ENCODE results near the gene TNIK. TPM values are rescaled to one million over a fixed set of nuclear protein-coding genes. Genes with fewer than 3 reads are reported as not detected.

TNIK gene
- total and polyA plus RNA-seq, 10 of the 15 experiments (the other 5 are each of a cell fraction or from before 2014, with no cell fraction given), result 13.9 to 74.3 (median 48.2) TPM

- no peak for DNase-seq (ENCODE audit: low read depth, low spot score)
- intact Hi-C loops (cut with micrococcal nuclease; ENCODE audit: unreplicated experiment), result loop anchor here (5.0 kb wide), 1 partner anchor 36 kb away; no protein-coding TSS in a partner anchor
Measured at GRCh38 chr3:171245796-171246765, 214.1 kb downstream of the TNIK start.

More at GRCh38 chr3:171245796-171246765, 214.1 kb downstream of the TNIK start:
- Histone ChIP-seq H3K4me2 (ENCODE audit: control insufficient read depth, insufficient read depth) (peak overlapping the region; percentile 39; the same call in 1 of the 2 replicates), H4K20me1 (ENCODE audit: control insufficient read depth, insufficient read depth) (no peaks in the 10 kb centered on the region), H3K9ac (ENCODE audit: control insufficient read depth, insufficient read depth, low read length) (no peak overlapping the region), H3K79me2 (ENCODE audit: control insufficient read depth, insufficient read depth, low read length) (peaks cover 78% of the 10 kb centered on the region), H3K27me3 (replicated peaks in 1 of 2; ENCODE audit: control insufficient read depth in 2 of 2, insufficient read depth in 2 of 2, low read length in 1 of 2) (no peaks in the 10 kb centered on the region), H3K4me3 (peak overlapping the region; percentile 53; the same call in 1 of the 2 replicates), H2AFZ (ENCODE audit: control insufficient read depth, low read depth, low read length) (no peak overlapping the region), H3K4me1 (ENCODE audit: control insufficient read depth, insufficient read depth, low read length) (peaks cover 49% of the 10 kb centered on the region), H3K27ac (ENCODE audit: control insufficient read depth, insufficient read depth) (peak overlapping the region; percentile 80), H3K9me3 (replicated peaks; ENCODE audit: control insufficient read depth, insufficient read depth, low read length) (no peaks in the 10 kb centered on the region; the same call in 1 of the 3 replicates), H3K36me3 (ENCODE audit: control insufficient read depth in 2 of 2, insufficient read depth in 2 of 2, low read length in 1 of 2) (0 out of 4 replicates have a peak, but pooled peaks cover 0 to 4% of the 10 kb centered on the region in 2 experiments)
- FAIRE-seq (no peak), ATAC-seq (no peak)
- ChIA-PET SMC1A (ENCODE audit: uncharacterized antibody, unreplicated experiment) (interaction anchor here (0.6 to 23.0 kb wide), 21 partner anchors 9 to 295 kb away, joined by 3 to 657 read pairs (median 4); no protein-coding TSS in a partner anchor), RAD21 (ENCODE audit: unreplicated experiment) (interaction anchor here (0.7 to 5.2 kb wide), 7 partner anchors 11 to 210 kb away, joined by 3 to 48 read pairs (median 3); no protein-coding TSS in a partner anchor), POLR2A (no interaction called here), CTCF (interaction anchor here (0.6 to 1.3 kb wide), 6 partner anchors 12 to 1098 kb away, joined by 3 read pairs; no protein-coding TSS in a partner anchor)
- in situ Hi-C loops (cut with MboI), result no loop called here
- TF ChIP-seq FOS (IDR thresholded peaks at IDR 0.05; ENCODE audit: borderline replicate concordance, extremely low read depth, insufficient read length) (no peak), SMAD5 (IDR thresholded peaks at IDR 0.05; ENCODE audit: low read depth) (no peak), IKZF2 (IDR thresholded peaks at IDR 0.05) (no peak), E2F8 (IDR thresholded peaks at IDR 0.05; ENCODE audit: low read depth, partially characterized antibody) (no peak), RCOR1 (conservative IDR thresholded peaks at IDR 0.05; ENCODE audit: low read depth, low read length) (no peak), YBX1 (IDR thresholded peaks at IDR 0.05) (no peak), SIN3A (IDR thresholded peaks at IDR 0.05; ENCODE audit: low read depth, low read length) (no peak), MEF2B (IDR thresholded peaks at IDR 0.05; ENCODE audit: partially characterized antibody, poor library complexity, severe bottlenecking) (no peak), CHD1 (IDR thresholded peaks at IDR 0.05; ENCODE audit: low read depth, low read length) (no peak), MEF2A (IDR thresholded peaks at IDR 0.05; ENCODE audit: insufficient read depth, low read depth, low read length) (no peak), BMI1 (IDR thresholded peaks at IDR 0.05; ENCODE audit: borderline replicate concordance) (no peak)
- no TSS peak for BruUV-seq (replicated peaks)
- WGBS (ENCODE audit: insufficient coverage, insufficient replicate concordance, low lambda C conversion rate, missing lambda C conversion rate), result 98% methylated on average over 4 of the region's 4 CpGs

Data from GM12878 (cell line).